ENCODE data around the gene GARS1. TPM values are rescaled to one million over a fixed set of nuclear protein-coding genes. Genes with fewer than 3 reads are reported as not detected.
A peak's percentile ranks its signal among the peaks of the same experiment; 100 is the strongest.

Gene GARS1
- polyA plus RNA-seq, 3 donors: 46.0 to 68.4 (median 48.6) TPM

GRCh38 chr7:30612658-30613265 is 18.1 kb downstream of the GARS1 start:
- Histone ChIP-seq H3K79me2 (ENCODE audit: insufficient read depth, low read length) (no peaks in the 10 kb centered on the region), H4K20me1 (ENCODE audit: insufficient read depth, low read length) (no peaks in the 10 kb centered on the region), H3K4me3 (replicated peaks in 1 of 3; ENCODE audit: low read depth in 2 of 3, low read length in 3 of 3) (no peak overlapping the region), H3K36me3 (replicated peaks in 1 of 2; ENCODE audit: control insufficient read depth in 1 of 2, insufficient read depth in 2 of 2, low read length in 2 of 2) (peaks cover 91 to 100% of the 10 kb centered on the region in 2 donors), H3K4me1 (ENCODE audit: control insufficient read depth in 1 of 2, insufficient read depth in 2 of 2, low read length in 2 of 2) (no peaks in the 10 kb centered on the region), H3K9me3 (replicated peaks in 1 of 2; ENCODE audit: control insufficient read depth in 1 of 2, insufficient read depth in 1 of 2, low read length in 2 of 2) (no peaks in the 10 kb centered on the region), H3K9ac (ENCODE audit: insufficient read depth, low read length, poor library complexity, severe bottlenecking) (no peak overlapping the region), H3K4me2 (replicated peaks; ENCODE audit: extremely low read depth, low read length, poor library complexity, severe bottlenecking) (no peak overlapping the region), H3K27ac (ENCODE audit: low read depth in 1 of 2, low read length in 2 of 2) (peak overlapping the region in 1 of 2 donors; percentile 6), H2AFZ (ENCODE audit: insufficient read depth, low read depth, low read length, poor library complexity, severe bottlenecking) (no peak overlapping the region), H3K27me3 (ENCODE audit: control insufficient read depth in 2 of 2, insufficient read depth in 2 of 2, low read length in 2 of 2) (no peaks in the 10 kb centered on the region)
- H3K4me1 Mint-ChIP-seq: no peaks in the 10 kb centered on the region
- no peak overlapping the region for H3K4me3 Mint-ChIP-seq
- TF ChIP-seq, protein P1, sequence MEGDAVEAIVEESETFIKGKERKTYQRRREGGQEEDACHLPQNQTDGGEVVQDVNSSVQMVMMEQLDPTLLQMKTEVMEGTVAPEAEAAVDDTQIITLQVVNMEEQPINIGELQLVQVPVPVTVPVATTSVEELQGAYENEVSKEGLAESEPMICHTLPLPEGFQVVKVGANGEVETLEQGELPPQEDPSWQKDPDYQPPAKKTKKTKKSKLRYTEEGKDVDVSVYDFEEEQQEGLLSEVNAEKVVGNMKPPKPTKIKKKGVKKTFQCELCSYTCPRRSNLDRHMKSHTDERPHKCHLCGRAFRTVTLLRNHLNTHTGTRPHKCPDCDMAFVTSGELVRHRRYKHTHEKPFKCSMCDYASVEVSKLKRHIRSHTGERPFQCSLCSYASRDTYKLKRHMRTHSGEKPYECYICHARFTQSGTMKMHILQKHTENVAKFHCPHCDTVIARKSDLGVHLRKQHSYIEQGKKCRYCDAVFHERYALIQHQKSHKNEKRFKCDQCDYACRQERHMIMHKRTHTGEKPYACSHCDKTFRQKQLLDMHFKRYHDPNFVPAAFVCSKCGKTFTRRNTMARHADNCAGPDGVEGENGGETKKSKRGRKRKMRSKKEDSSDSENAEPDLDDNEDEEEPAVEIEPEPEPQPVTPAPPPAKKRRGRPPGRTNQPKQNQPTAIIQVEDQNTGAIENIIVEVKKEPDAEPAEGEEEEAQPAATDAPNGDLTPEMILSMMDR (IDR thresholded peaks at IDR 0.05): no peak
- H3K27ac Mint-ChIP-seq: peak overlapping the region in 1 of 7 donors; percentile 32
- peaks cover 85 to 95% of the 10 kb centered on the region in 2 donors for H3K36me3 Mint-ChIP-seq
- no peaks in the 10 kb centered on the region for H3K27me3 Mint-ChIP-seq (ENCODE audit: low read depth in 3 of 3)
- WGBS (ENCODE audit: insufficient coverage): 90% methylated on average over 3 of the region's 6 CpGs
- H3K9me3 Mint-ChIP-seq: no peaks in the 10 kb centered on the region
- intact Hi-C loops (cut with micrococcal nuclease): no loop called here
- no peak for DNase-seq

- Histone ChIP-seq H3K79me2 (ENCODE audit: insufficient read depth, low read length) (no peaks in the 10 kb centered on the region), H4K20me1 (ENCODE audit: insufficient read depth, low read length) (no peaks in the 10 kb centered on the region), H3K27me3 (ENCODE audit: control insufficient read depth in 2 of 2, insufficient read depth in 2 of 2, low read length in 2 of 2) (no peaks in the 10 kb centered on the region), H3K36me3 (replicated peaks in 1 of 2; ENCODE audit: control insufficient read depth in 1 of 2, insufficient read depth in 2 of 2, low read length in 2 of 2) (peaks cover 91 to 100% of the 10 kb centered on the region in 2 donors), H3K9ac (ENCODE audit: insufficient read depth, low read length, poor library complexity, severe bottlenecking) (no peak overlapping the region), H3K9me3 (replicated peaks in 1 of 2; ENCODE audit: control insufficient read depth in 1 of 2, insufficient read depth in 1 of 2, low read length in 2 of 2) (no peaks in the 10 kb centered on the region), H2AFZ (ENCODE audit: insufficient read depth, low read depth, low read length, poor library complexity, severe bottlenecking) (no peak overlapping the region), H3K4me1 (ENCODE audit: control insufficient read depth in 1 of 2, insufficient read depth in 2 of 2, low read length in 2 of 2) (no peaks in the 10 kb centered on the region), H3K4me3 (replicated peaks in 1 of 3; ENCODE audit: low read depth in 2 of 3, low read length in 3 of 3) (no peak overlapping the region), H3K4me2 (replicated peaks; ENCODE audit: extremely low read depth, low read length, poor library complexity, severe bottlenecking) (no peak overlapping the region), H3K27ac (ENCODE audit: low read depth in 1 of 2, low read length in 2 of 2) (peak overlapping the region in 1 of 2 donors; percentile 6)
- TF ChIP-seq, protein P1 (IDR thresholded peaks at IDR 0.05): no peak
- Mint-ChIP-seq H3K27ac (peak overlapping the region in 1 of 7 donors; percentile 11), H3K4me1 (no peaks in the 10 kb centered on the region), H3K27me3 (ENCODE audit: low read depth in 3 of 3) (no peaks in the 10 kb centered on the region), H3K9me3 (no peaks in the 10 kb centered on the region), H3K4me3 (no peak overlapping the region), H3K36me3 (peaks cover 84 to 96% of the 10 kb centered on the region in 2 donors)
- no peak for DNase-seq
- intact Hi-C loops (cut with micrococcal nuclease): no loop called here
- 100% methylated on average over 3 of the region's 4 CpGs for WGBS (ENCODE audit: insufficient coverage)
These were observed 19.0 kb downstream of the GARS1 start for GRCh38 chr7:30613366-30614325.

Data from CD14-positive monocyte (primary cell).